Mucosa of rectum (tissue), 2 donors: Measurements from ENCODE around the gene CCDC97.

ENCODE experiments used
- H3K27ac ChIP-seq, 2 donors: one replicate each; pipeline ENCODE4 v1.7.0; 2013; ENCODE audit warnings: inconsistent platforms in 2 of 2, low read depth in 2 of 2, low read length in 2 of 2
- H3K27me3 ChIP-seq, 2 donors: one replicate each; pipeline ENCODE4 v1.7.0; 2013; ENCODE audit warnings: low read length in 2 of 2; ENCODE audit not compliant: control insufficient read depth in 2 of 2, insufficient read depth in 2 of 2
- H3K36me3 ChIP-seq, 2 donors: one replicate each; pipeline ENCODE4 v1.7.0; 2013; ENCODE audit warnings: low read length in 2 of 2; ENCODE audit not compliant: control insufficient read depth in 2 of 2, insufficient read depth in 2 of 2
- H3K4me1 ChIP-seq, 2 donors: one replicate each; pipeline ENCODE4 v1.7.0; 2013; ENCODE audit warnings: low read length in 2 of 2, mild to moderate bottlenecking in 1 of 2; ENCODE audit not compliant: control insufficient read depth in 2 of 2, insufficient read depth in 2 of 2
- H3K4me3 ChIP-seq, 2 donors: one replicate each; pipeline ENCODE4 v1.7.0; 2013; ENCODE audit warnings: low read length in 2 of 2
- H3K9ac ChIP-seq, 2 donors: one replicate each; pipeline ENCODE4 v1.7.0; 2013; ENCODE audit warnings: low read length in 2 of 2, low read depth in 1 of 2, mild to moderate bottlenecking in 1 of 2
- H3K9me3 ChIP-seq, 2 donors: one replicate each; pipeline ENCODE4 v1.7.0; 2013; ENCODE audit warnings: low read length in 2 of 2; ENCODE audit not compliant: control insufficient read depth in 2 of 2
- donor health status: healthy.
- donor health status: Normal muscosa, but diverticular disease.

The CCDC97 gene

DNA sequence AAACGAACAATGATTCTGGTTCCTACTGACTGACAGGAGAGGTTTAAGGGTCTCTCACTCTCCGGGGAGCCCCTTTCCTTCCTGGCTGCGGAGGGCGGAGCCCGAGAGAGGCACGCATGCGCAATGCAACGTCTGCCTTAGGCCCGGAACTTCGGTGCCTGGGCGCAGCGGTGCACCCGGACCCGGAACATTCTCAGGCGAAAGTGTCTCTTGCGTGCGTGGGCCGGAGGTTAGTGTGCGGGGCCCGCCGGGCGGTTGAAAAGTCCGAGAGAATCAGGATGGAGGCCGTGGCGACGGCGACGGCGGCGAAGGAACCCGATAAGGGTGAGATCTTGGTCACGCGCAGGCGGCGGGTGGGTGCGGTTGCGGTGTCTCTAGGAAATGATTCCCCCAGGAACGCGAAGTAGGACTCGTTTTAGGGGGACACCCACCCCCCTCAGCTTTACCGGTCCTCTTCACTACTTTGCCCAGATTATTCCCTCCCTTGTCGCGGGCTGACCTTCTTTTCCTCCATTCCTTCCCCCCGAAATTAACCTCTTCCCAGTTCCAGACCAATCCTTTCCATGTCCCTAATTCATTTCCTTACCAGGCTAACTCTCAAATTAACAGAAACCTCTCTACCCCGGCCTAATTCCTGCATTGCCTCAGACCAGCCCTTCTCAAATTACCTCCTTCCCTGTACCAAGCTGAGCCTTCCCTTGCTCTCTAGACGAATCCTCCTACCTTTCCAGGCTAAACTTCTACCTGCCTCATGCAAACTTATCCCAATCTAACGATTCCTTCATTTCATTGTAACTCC, at the start of gene CCDC97:
CCDC97 (plus strand) TSS at position 140 of the 799 bp plus-strand sequence; CDS start at position 279, 139 bp downstream.
- H3K4me3 ChIP-seq, result peak within 1 kb of the TSS; percentile 76 to 100
- H3K4me1 ChIP-seq, result peaks cover 31 to 33% of the 10 kb centered on the region in 2 donors
- H3K9me3 ChIP-seq, result no peaks in the 10 kb centered on the region
- peak within 1 kb of the TSS; percentile 85 to 99 for H3K9ac ChIP-seq
- no peaks in the 10 kb centered on the region for H3K27me3 ChIP-seq
- peak within 1 kb of the TSS; percentile 93 to 97 for H3K27ac ChIP-seq
- peaks cover 20 to 37% of the 10 kb centered on the region in 2 donors for H3K36me3 ChIP-seq

DNA sequence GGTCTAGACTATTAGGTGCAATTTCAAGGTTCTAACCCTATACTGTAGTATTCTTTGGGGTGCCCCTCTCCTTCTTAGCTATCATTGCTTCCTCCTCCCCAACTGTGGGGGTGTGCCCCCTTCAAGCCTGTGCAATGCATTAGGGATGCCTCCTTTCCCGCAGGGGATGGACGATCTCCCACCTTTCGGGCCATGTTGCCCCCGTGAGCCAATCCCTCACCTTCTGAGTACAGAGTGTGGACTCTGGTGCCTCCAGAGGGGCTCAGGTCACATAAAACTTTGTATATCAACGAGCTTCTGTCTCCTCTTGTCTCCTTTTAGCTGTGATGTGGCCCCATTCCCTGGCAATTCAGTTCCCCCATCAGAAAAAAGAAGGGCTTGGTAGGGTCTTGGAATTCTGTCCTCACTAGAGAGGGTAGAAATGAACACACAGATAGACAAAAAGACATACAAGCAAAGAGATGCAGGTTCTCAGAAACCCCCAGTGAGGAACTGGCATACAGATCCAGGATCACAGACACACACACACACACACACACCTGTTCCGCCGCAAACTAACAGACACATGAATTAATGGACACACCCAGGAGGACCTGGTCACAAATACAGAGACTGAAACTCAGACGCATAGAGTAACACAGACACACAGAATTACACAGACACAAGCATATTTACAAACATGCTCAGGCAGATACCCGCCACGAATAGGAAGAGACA, 48.3 kb upstream of the CCDC97 start:
- H3K4me1 ChIP-seq, result peaks cover 9 to 23% of the 10 kb centered on the region in 2 donors
- H3K9ac ChIP-seq, result peak overlapping the region; percentile 60 to 98
- H3K36me3 ChIP-seq, result peaks cover 1 to 11% of the 10 kb centered on the region in 2 donors
- H3K27me3 ChIP-seq, result no peaks in the 10 kb centered on the region
- peak overlapping the region; percentile 100 for H3K27ac ChIP-seq
- no peaks in the 10 kb centered on the region for H3K9me3 ChIP-seq
- peak overlapping the region; percentile 85 to 86 for H3K4me3 ChIP-seq

DNA sequence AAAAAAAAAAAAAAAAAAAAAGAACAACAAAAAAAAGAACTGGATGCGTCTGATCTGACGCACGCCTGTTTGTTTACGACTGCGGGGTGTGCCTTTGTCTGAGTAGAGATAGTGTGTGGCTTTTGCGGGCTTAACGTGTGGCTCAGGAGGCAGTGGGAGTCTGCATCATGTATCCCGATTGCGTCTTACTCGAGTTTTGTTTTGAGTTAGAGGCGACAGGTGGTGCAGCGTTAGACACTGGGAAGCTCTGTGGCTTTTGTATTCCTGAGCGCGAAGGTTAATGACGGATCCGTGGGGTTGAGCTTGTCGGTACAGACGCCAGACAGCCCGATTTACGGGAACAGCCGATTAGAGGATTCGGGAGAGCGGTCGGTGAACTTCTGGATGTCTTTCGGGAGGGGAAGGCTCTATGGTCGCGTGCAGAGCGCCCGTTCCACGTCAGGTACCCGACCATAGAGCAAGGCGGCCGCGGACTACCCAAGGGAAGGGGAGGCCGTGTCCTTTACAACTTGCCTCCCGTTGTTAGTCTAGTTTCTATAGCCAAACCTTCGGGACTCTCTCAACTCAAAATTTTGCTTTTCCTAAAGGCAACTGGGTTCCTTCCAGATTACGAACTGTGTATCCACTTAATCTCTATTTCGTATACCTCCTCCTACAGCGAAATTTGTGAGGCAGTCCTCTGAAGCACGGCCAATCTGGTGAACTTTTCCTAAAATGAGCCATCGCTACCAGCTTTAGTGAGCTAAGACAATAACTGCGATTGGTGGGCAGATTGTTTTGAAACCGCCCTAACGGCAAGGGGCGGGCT, 46.7 kb upstream of the CCDC97 start:
- Histone ChIP-seq H3K4me3 (peak overlapping the region; percentile 85 to 86), H3K36me3 (peaks cover 8 to 11% of the 10 kb centered on the region in 2 donors), H3K9ac (peak overlapping the region; percentile 94 to 98), H3K27ac (peak overlapping the region; percentile 100), H3K9me3 (no peaks in the 10 kb centered on the region), H3K4me1 (peaks cover 17 to 29% of the 10 kb centered on the region in 2 donors), H3K27me3 (no peaks in the 10 kb centered on the region)

DNA sequence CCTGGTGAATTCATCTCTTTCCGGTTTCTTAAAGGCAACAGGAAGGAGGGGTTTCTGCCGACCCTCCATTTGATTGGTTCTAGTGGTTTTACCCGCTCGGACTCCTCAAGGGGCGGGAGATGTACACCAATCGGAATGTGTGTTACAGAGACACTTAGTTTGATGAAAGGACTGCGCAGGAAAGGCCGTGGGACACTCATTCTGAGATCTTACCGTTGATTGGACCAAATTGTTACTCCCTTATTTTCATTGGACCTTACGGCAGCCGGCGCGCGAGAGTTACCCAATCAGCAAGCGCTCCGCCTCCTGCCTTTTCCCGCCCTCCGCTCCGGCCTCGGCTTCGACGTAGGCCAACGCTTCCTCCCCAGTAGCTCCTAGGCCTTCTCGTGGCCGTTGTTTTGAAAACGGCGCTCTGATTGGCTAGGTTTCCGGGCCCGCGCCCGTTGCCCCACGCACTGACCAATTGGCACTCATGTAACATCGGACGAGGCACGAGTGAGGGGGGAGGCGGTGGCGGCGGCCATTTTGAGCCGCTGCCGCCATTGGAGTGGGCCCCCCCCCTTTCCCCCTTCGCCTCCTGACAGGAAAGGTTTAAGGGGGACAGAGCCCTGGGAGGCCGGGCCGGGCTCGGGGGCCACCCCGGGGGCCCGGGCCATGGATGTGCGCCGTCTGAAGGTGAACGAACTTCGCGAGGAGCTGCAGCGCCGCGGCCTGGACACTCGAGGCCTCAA, 46.0 kb upstream of the CCDC97 start, which contains the start of gene HNRNPUL1:
HNRNPUL1 (plus strand) TSS at position 523 of the 731 bp plus-strand sequence; CDS start at position 655, 132 bp downstream.
- Histone ChIP-seq H3K27me3 (no peaks in the 10 kb centered on the region), H3K4me3 (peak within 1 kb of the TSS; percentile 88)

DNA sequence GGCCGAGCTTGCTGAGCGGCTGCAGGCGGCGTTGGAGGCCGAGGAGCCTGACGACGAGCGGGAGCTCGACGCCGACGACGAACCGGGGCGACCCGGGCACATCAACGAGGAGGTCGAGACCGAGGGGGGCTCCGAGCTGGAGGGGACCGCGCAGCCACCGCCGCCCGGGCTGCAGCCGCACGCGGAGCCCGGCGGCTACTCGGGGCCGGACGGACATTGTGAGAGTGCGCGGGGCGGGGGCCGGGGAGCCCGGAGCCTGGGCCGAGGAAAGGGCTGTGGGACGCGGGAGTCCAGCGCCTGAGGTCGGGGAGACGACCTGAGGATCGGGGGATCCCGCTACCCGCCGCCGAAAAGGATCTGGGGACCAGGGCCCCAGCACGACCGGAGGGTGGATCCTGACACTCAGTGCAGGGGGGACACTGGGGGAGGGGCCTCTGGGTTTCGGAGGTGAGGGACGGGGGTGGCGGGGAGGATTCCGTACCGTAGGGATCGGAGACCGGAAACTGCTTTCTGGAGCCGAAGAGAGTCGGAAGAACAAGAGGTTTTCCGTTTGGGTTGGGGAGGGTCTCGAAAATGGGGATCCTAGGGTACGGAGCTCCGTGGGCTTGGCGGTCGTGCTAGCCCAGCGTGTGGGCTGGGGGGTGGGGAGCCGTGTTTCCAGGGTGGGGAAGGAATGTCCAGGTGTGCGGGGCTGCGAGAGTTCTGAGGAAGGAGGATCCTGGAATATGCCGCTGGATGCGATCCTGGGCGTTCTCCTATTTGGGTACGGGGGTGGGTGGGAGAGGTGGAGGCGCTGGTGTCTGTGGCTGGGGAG, 45.2 kb upstream of the CCDC97 start:
- Histone ChIP-seq H3K4me1 (peaks cover 17 to 29% of the 10 kb centered on the region in 2 donors), H3K27ac (peak overlapping the region; percentile 98 to 99), H3K9me3 (no peaks in the 10 kb centered on the region), H3K36me3 (peaks cover 21 to 23% of the 10 kb centered on the region in 2 donors), H3K27me3 (no peaks in the 10 kb centered on the region), H3K4me3 (peak overlapping the region; percentile 88), H3K9ac (peak overlapping the region; percentile 92 to 99)

More for the DNA sequence above, 46.0 kb upstream of the CCDC97 start, which contains the start of gene HNRNPUL1:
- Histone ChIP-seq H3K9ac (peak within 1 kb of the TSS; percentile 94 to 99), H3K4me1 (peaks cover 17 to 29% of the 10 kb centered on the region in 2 donors), H3K9me3 (no peaks in the 10 kb centered on the region), H3K27ac (peak within 1 kb of the TSS; percentile 100), H3K36me3 (peaks cover 15 to 16% of the 10 kb centered on the region in 2 donors)

DNA sequence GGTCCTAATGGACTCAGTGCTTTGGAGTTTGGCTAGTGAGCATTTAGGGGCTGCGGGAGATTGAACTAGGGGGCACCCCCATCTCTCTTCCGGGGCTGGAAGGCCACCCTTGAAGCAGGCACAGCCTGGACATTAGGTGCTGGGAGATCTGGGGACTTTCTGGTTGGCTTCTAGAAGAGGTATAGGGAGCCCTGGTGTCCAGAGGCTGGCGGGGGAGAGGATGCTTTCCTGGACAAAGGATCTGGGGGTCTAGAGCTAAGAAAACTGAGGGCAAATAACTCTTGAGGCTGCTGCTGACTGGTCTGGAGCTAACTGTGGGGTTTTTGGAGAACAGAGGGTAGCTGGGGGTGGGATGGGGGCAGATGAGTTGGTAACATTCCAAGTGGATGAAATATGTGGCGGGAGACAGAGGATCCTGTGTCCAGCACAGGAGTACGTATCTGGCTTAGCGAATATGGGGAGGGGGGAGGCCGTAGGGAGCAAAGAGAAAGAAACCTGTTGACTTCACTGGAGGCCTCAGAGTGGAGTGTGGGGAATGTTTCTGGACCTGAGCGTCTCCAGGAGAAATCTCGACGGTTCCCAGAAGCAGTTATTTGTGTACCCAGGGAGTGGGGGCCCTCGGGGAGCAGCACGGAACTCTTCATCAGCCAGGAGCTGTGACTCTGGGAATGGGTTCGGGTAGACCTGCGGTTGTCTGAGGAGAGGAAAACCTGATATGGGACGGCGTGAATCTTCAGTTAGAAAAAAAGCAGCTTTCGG, 44.4 kb upstream of the CCDC97 start:
- Histone ChIP-seq H3K4me3 (peak overlapping the region; percentile 88), H3K9ac (peak overlapping the region; percentile 92 to 99), H3K9me3 (no peaks in the 10 kb centered on the region), H3K36me3 (peaks cover 22 to 26% of the 10 kb centered on the region in 2 donors), H3K4me1 (peaks cover 17 to 29% of the 10 kb centered on the region in 2 donors), H3K27ac (peak overlapping the region; percentile 98 to 99), H3K27me3 (no peaks in the 10 kb centered on the region)

DNA sequence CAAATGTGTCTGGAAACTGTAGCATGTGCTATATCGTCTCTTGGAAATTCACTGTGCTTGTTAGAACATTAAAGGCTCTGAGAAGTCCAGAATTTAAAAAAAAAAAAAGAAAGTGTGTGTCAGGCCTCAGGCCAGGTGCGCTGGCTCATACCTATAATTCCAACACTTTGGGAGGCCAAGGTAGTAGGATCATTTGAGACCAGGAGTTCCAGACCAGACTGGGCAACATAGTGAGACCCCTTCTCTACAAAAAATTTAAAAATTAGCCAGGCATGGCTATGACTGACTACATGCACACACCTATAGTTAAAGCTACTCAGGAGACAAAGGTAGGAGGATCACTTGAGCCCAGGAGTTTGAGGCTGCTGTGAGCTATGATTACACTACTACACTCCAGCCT, 40.9 kb upstream of the CCDC97 start:
- Histone ChIP-seq H3K4me3 (no peak overlapping the region), H3K27ac (no peak overlapping the region), H3K9me3 (no peaks in the 10 kb centered on the region), H3K27me3 (no peaks in the 10 kb centered on the region), H3K36me3 (peaks cover 57 to 60% of the 10 kb centered on the region in 2 donors), H3K9ac (no peak overlapping the region), H3K4me1 (peaks cover 11 to 21% of the 10 kb centered on the region in 2 donors)

DNA sequence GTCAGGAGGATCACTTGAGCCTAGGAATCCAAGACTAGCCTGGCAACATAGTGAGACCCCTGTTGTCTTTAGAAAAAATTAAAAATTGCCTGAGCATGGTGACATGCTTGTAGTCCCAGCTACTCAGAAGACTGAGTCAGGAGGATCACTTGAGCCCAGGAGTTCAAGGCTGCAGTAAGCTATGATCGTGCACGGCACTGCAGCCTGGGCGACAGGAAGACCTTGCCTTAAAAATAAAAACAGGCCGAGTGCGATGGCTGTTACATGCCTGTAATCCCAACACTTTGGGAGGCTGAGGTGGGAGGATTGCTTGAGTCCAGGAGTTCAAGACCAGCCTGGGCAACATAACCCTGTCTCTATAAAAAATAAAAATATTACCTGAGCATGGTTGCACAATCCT, 40.4 kb upstream of the CCDC97 start:
- Histone ChIP-seq H3K27ac (no peak overlapping the region), H3K4me3 (no peak overlapping the region), H3K9ac (no peak overlapping the region), H3K4me1 (peaks cover 11 to 21% of the 10 kb centered on the region in 2 donors), H3K27me3 (no peaks in the 10 kb centered on the region), H3K9me3 (no peaks in the 10 kb centered on the region), H3K36me3 (peaks cover 62 to 65% of the 10 kb centered on the region in 2 donors)
